G401 (cell line): ENCODE results near the gene COCH. TPM values are rescaled to one million over a fixed set of nuclear protein-coding genes. Genes with fewer than 3 reads are reported as not detected.

Source experiments
- DNase-seq: peaks from one replicate; pipeline ENCODE4 v3.0.0-alpha.2; 2015; ENCODE audit warnings: low spot score
- in situ Hi-C: cut with HindIII; loops from 2 replicates; pipeline ENCODE4 v1.10.0; 2016; ENCODE audit warnings: low sequenced_read_pairs, mixed read lengths
- total RNA-seq: library from RNA; depleted of rRNA; stranded (reverse); fragments of >200 nt; shearing (Covaris generic); gene quantifications from 2 replicates; pipeline ENCODE4 v1.2.3, GENCODE V29; 2014; rRNA removed

COCH gene
- 0.07 and 0.31 TPM in 2 replicates for total RNA-seq

DNA sequence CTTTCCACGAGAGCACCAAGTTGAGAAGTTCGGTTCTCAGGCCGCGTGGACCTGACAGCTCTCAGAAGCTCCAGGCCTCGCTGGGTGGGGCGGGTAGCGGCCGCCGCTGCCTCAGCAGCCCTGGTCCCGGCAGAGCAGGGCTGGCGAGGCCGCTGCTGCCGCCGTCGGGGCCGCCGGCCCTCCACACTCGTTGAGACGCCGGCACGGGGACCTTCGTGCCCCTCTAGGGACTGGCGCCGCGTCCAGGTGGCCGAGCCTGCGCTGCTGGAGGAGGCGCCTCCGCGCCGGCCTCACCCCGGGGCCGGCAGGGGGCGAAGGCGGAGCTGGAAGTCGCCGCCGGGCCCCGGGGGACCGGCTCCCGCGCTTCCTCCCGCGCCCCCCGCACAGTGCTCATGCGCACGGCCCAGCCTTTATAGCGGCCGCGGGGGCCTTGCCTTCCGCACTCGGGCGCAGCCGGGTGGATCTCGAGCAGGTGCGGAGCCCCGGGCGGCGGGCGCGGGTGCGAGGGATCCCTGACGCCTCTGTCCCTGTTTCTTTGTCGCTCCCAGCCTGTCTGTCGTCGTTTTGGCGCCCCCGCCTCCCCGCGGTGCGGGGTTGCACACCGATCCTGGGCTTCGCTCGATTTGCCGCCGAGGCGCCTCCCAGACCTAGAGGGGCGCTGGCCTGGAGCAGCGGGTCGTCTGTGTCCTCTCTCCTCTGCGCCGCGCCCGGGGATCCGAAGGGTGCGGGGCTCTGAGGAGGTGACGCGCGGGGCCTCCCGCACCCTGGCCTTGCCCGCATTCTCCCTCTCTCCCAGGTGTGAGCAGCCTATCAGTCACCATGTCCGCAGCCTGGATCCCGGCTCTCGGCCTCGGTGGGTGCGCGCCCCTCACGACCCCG is at the start of gene COCH:
TSS of gene COCH (plus strand) at position 440 of the 879 bp plus-strand sequence. CDS start at position 820, 380 bp downstream.
- no peak for DNase-seq

DNA sequence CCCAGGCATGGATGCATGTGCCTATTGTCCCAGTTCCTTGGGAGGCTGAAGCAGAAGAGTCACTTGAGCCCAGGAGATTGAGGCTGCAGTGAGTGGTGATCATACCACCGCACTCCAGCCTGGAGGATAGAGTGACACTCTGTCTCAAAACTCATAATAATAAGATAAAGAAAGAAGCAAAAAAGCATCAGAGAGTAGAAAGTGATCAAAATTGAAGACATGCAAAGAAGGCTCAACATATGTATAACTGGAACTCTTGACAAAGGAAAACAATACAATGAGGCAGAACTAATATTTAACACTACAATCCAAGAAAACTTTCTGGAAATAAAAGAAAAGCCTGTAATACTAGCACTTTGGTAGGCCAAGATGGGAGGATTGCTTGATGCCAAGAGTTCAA is 48.3 kb upstream of the COCH start:
- in situ Hi-C loops: no loop called here
- DNase-seq: no peak

More for the DNA sequence above, at the start of gene COCH:
- in situ Hi-C loops: no loop called here

DNA sequence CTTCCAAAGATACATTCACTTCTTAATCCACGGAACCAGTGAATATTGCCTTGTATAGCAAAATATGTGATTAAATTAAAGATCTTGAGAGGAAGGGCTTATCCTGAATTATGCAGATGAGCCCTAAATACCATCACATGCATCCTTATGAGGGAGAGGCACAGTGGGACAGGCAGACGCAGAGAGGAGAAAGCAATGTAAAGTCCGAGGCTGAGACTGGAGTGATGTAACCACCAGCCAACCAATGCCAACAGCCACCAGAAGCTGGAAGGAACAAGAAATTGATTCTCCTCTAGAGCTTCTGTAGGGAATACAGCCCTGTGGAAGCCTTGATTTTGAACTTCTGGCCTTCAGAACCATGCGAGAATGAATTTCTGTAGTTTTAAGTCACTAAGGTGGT is 44.5 kb upstream of the COCH start:
- no peak for DNase-seq
- in situ Hi-C loops: no loop called here

DNA sequence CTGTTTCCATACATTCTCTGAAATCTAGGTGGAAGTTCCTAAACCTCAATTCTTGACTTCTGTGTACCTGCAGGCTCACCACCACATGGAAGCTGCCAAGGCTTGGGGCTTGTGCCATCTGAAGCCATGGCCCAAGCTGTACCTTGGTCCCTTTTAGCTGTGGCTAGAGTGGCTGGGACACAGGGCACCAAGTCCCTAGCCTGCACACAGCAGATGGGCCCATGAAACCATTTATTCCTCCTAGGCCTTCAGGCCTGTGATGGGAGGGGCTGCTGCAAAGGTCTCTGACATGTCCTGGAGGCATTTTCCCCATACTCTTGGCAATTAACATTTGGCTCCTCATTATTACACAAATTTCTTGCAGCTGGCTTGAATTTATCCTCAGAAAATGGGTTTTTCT is 40.0 kb upstream of the COCH start:
- DNase-seq: no peak
- in situ Hi-C loops: no loop called here

DNA sequence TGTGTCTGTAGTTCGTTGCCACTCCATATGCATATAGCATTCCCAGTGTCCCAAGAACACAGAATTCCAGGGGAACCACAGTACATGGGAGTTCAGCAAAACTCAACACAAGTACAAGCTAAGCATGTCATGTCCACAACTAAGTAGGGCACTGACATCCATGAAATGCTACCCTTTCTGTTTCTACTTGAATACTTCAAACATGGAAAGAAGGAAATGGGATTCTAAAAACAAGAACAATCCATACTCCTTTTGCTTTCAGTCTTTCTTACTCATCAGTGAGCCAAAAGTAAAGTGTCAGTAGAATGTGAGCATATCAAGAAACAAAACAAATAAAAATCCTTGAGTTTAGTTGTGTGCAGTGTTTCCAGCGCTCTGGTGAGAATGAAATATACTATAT is 36.0 kb upstream of the COCH start:
- DNase-seq: no peak
- in situ Hi-C loops: no loop called here

DNA sequence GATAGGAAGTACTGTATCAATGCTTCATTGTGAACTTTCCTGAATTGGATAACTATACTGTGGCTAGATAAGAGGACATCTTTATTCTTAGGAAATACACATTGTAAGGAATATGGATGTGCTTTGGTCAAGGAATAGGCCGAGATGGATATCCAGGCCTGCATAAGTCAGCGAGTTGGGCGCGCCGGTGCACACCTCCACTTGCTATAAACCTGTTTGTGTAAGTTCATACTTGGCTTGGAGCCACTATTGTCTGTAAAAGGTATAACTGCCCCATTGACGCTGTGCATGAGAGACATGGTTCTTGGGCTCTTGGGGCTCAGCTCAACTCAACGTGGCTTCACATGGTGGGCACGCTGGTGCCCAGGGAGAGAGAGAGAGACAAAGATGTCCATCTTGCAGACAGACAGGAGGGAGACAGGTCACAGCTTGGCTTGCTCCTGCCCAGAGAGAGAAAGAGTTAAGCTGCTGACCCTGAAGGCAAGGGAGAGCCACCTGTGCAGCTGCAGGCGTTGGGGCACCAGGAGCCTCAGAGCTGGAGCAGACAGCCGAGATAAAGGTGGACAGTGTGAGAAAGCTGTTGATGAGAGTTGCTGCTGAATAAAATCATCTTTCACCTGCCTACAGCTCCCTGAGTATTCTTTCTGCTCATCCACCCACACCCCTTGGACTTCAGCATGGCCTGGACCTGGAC is 34.1 kb upstream of the COCH start:
- DNase-seq: no peak
- in situ Hi-C loops: no loop called here

DNA sequence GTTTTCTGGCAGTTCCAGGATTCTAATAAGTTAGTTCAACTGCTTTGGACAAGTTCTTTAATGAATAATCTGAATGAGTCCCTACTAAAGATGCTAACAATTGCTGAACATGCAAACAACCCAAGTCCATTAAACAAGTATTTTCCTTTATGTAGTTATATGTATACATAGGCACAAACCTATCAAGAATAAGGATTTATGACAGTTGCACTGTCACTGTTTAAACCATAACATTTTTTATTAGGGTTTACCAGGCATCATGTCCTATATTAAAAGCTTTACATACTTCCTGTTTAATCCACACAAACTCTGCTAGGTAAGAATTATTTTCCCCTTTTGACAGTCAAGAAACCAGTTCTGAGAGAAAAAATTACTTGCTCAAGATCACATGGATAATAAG is 31.9 kb upstream of the COCH start:
- DNase-seq: no peak
- in situ Hi-C loops: no loop called here

DNA sequence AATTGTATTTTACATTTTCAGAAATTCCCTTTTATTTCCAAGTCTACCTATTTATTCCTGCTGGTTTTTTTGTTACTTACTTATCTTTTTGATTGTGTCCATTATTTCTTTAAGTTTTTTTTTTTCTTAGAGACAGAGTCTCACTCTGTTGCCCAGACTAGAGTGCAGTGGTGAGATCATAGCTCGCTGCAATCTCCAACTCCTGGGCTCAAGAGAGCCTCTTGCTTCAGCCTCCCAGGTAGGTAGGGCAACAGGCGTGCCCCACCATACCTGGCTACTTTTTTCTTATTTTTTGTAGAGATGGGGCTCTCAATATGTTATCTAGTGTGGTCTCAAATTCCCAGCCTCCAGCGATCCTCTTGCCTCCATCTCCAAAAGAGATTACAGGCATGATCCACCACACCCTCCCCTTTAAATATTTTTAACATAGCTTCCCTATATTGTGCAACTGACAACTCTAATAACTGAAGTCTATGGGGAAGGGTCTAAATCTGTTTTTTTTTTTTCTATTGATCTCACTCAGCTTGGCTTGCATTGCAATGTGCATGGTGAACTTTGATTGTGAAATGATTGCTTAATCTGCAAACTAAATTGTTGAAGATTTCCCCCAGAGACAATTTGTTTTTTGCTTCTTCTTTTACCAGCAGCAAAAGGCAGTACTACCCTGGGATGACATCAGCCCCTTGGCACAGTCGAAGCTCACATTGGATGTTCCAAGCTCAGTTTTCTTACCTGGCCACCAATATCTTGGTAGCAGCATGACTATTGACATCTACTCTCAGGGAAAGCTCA is 25.7 kb upstream of the COCH start:
- in situ Hi-C loops: no loop called here
- DNase-seq: no peak

DNA sequence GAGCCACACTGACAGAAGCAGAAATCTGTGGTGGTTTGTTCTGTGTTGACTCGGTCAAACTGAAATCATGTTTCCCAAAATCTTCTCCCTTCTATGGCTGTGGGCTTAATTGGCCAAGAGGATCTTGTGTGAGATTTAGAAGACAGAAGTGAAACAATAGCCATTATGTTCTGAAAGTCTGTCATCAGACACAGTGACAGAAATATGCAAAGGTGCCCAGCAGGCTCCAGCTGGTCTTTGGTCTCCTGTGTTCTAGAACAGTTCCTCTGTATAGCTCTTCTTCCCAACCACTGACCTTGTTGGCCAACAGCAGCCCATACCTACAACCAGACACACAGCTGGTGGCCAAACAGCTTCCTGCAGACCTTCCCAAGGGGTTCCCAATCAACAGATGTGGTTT is 25.0 kb upstream of the COCH start:
- no peak for DNase-seq
- in situ Hi-C loops: no loop called here

DNA sequence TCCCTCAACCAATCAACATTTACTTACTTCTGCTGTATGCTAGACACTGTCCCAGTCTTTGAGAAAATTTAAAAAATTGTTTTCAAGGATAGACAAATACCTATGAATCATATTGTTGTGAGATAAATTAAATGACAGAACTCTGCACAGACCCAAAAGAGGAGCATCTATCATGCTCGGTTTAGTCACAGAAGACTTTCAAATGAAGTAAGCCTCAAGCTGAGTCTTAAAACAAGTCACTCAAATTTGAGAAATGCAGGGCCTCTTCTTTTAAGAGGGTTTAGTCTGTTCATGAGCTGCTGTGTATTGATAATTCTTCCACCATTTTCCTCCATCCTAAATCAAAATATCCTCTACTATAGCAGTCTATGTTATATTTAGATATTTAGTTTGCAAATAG is 24.4 kb upstream of the COCH start:
- in situ Hi-C loops: no loop called here
- no peak for DNase-seq

DNA sequence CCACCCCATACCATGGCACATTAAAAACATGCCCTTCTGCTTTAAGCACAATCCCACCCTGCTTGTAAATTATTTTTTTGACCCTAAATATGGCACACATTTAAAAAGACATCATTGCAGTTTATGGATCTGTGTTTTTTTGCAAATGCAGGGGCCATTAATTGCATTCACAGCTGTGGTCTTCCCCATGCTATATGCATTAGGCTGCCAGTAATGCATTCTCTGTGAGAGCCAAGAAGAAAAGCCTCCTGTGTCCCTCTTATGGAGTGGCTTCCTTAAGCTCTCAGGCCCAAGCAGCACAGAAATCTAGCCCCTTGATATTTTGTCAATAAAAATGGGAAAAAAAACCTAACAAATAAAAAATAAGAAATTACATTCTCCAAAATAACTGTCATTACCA is 20.4 kb upstream of the COCH start:
- in situ Hi-C loops: no loop called here
- DNase-seq: no peak

DNA sequence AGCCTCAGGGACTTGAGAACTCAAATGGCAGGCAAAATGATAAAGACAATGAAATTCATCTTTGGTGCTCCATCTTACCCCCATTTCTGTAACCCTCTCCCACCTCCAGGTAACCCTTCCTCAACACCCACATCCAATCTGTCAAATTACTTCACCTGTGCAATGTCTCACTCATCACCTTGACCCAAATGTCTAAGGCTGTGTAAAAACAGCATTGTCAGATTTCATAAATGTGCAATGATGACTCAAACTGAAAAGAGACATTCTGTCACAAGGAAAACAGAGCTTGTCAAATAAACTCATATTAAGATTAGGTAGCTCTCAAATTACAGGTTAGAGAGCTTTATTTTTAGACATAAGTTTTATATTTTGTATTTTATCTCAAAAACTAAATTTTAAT is 19.9 kb upstream of the COCH start:
- no peak for DNase-seq
- in situ Hi-C loops: no loop called here

DNA sequence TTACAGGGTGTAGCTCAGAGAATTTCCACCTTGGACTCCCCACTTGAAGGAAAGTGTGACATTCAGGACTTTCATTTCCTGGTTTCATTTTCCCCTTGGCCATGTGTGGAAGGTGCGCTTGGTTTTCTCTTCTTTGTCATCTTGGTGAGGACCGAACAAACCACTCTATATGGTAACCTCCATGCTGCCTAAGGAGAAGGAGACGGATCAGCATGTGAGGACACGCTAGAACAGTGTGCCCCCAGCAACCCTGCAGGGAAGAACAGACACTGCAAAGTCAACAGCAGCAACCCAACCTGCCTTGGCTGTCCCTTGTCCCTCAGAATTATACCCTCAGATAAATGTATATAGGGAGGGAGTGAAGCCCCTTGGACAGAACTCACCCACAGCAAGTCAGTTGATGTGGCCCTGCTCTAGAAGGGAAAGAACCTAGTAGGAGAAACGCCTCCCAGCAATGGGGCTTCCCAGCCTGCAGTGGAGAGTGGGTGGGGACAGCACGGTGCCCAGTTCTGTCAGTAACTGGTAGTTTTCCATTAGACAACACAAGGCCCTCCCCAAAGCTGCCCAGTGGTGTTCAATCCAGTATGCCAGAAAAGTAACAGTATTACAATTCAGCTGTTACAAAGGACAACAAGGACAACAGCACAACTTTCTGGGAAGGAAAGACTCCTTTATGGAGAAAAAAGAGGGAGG is 18.9 kb upstream of the COCH start:
- no peak for DNase-seq
- in situ Hi-C loops: no loop called here

DNA sequence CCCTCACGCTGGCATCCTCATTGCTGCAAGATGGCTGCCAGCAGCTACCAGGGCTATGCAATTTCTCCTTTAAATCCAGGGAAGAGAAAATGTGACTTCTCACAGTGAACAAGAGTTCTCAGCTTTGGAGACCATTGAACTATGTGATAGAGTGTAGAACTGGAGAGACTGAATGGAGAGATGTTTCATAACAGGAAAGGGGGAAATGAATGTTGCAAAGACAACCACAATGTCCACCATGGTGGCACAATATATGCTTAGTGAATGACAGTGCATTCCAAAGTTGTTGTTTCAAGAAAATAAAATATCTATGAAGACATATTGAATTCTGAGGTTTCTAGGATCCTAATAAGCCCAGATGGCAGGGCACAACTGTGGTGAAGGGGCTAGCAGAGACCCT is 13.2 kb upstream of the COCH start:
- no peak for DNase-seq
- in situ Hi-C loops: no loop called here

DNA sequence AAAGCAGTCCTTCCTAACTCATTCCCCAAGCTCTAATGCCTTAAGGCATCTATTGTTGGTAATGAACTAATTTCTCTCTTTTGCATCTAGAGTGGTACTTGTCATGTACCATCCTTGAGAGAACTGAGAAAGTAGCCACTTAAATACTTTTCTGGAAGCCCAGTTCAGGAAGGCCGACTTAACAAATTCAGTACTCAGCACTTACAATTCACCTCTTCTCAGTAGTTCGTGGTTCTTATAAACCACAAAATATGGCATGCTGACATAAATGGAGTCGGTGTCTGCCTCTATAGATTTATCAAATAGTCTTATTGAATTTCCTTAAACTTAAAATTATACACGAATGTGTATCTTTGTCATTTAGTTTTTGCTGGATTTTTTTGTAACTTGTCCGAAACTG is 9.4 kb upstream of the COCH start:
- in situ Hi-C loops: no loop called here

DNA sequence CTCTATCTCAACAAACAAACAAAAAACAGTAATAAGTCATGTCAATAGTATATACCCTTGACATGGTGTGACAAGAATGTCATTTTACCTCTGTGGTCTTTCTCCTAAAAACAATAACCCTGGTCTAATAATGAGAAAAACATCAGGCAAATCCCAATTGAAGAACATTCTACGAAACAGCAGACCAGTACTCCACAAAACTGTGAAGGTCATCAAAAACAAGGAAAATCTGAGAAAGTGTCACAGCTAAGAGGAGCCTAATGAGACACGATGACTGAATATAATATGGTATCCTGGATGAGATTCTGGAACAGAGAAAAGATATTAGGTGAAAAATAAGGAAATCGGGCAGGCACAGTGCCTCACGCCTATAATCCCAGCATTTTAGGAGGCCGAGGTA is 5.6 kb upstream of the COCH start:
- DNase-seq: no peak
- in situ Hi-C loops: no loop called here

More for the DNA sequence above, 9.4 kb upstream of the COCH start:
- no peak for DNase-seq

DNA sequence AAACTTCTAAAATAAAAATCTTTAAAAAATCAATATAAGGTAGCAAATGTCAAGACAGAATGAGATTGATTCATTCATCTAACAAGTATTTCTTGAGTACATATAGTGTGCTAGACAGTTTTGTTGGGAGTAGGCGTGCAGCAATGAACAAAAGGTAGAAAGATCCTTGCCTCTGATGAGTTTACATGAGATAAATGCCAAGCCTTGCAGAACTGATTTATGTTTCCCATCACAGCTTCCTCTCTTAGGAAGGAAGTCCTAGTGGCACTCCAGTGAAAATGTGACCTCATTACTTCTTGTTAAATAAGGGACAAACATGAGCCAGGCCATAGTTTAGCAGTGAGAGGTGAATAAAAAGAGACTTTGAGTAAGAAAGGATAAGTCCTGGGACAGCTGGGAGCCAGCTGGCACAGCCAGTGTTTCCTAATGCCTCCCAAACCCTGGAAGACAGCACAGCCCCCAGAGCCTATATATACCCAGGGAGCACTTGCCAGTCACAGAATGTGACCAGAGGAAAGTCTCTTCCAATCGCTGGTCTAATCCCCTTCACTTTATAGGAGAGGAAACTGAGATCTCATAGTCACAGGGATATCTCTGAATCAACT is 4.7 kb upstream of the COCH start:
- no peak for DNase-seq
- in situ Hi-C loops: no loop called here

DNA sequence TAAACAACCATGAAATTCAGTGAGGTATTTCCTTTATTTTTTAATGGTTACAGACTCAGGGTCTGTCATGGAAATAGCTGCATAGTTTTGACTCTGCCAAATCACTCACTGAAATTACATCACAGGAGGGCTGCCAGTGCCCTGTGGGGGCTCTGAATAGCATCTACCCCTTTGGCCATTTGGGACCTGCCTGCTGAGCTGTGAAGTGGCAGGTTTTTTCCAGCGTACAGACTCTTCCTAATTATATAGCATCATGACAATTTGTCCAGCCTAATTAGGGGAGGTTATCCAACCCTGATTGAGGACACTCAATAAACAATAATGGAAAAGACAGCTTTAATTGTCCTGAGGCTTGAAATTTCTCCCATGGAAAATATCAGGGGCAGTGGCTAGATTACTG is 1.8 kb upstream of the COCH start:
- in situ Hi-C loops: no loop called here
- DNase-seq: no peak
